GM18505 (cell line): Measurements from ENCODE around the gene UVRAG.
"Not testable (repeated sequence)": the region's sequence is repeated elsewhere in the genome, so short reads cannot be mapped to it uniquely, and the experiment has no call there.

Source experiments
- ATAC-seq: cut with Tn5 transposase; IDR thresholded peaks from one replicate; pipeline ENCODE4 v1.9.1; 2021; ENCODE audit not compliant: unreplicated experiment
- POLR2A ChIP-seq: IDR thresholded peaks from 4 replicates; pipeline ENCODE4 v1.6.1; 2011; ENCODE audit warnings: borderline replicate concordance; ENCODE audit not compliant: insufficient read depth, insufficient read length; ENCODE audit errors: extremely low read depth

The UVRAG gene

DNA sequence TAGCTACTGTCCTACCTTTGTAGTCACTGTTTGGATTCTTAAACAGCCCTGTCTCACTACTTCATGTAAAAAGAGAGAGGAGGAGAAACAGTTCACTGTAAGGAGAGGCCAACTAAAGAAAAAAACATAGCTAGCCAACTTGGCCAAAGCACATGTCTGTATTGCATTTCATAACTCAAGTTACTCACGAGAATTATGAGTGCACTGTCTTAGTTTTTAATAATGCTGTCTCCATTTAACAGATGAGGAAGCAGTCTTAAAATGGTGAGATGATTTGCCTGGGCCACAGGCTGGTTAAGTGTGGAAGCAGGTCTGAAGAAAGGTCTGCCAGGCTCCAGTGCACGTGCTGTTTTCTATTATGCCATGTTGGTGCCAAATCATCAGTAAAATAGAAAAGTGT, 104.5 kb downstream of the UVRAG start:
- no peak for TF ChIP-seq POLR2A
- ATAC-seq, result no peak

DNA sequence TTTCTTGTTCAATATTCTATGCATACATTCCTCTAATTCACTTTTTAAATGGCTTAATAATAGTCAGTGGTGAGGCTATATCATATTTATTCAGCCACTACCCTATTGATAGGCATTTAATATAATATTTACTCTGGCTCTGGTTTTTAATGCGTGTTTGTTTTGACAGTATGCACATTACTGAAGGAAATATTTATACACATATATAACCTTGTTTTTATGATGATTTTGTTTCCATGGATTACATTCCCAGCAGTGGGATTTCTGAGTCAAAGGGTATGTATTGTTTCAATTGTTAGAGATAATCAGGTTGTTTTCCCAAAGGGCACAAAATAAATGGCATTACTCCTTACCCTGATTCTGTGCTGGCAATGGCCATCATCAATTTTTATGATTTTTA, 105.8 kb downstream of the UVRAG start:
- TF ChIP-seq POLR2A, result no peak

DNA sequence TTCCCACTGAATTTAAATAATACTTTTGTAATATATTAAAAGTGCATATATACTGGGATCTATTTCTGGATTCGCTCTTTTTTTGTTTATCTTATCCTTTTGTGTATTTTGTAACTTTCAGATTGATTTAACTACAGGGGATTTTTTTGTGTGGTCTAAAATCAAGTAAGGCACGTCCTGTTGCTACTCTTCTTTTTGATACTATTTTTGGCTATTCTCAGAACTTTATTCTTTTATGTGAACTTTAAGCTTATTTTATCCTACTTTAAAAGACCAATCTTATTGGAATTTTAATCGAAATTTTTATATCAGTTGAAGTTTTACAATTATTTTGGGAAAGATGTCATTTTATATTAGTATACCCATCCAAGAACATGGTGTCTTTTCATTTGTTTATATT, 106.8 kb downstream of the UVRAG start:
- ATAC-seq, result no peak
- no peak for TF ChIP-seq POLR2A

More for the DNA sequence above, 105.8 kb downstream of the UVRAG start:
- ATAC-seq, result no peak

DNA sequence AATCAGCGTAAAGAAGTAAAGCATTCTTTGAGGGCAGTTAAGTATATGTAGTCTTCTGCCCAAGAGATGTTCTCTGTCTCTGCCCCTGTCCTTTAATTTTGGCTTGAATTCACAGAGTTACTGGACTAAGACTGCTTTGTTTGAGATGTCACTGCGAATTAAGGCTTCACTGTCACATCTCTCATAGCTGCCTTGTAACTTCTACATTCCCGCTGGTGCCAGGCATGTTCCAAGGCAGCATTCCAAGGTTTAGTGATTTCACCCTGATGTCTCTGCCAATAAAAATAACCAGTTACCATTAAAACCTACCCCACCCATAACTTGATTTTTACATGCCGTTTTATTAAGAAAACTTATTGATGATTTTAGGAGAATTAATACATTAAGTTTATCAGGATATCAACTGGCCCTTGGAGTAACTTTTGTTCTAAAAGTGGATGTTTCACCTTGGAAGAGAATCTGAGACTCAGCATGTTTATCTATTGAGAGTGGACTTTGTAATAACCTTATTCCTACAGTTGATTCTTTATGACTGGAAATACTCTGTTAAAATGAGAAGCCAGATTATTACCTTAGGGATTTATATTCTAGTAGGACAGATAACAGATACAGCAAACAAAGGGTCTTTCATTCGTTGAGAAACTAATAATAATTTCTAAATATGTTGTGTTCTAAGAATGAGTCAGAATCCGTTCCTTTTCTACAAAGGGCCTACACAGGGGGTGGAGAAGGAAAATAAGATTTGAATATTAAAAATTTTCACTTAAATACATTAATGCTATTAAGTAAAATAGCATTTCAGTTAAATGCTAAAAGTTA, 110.2 kb downstream of the UVRAG start:
- no peak for ATAC-seq
- TF ChIP-seq POLR2A, result no peak

DNA sequence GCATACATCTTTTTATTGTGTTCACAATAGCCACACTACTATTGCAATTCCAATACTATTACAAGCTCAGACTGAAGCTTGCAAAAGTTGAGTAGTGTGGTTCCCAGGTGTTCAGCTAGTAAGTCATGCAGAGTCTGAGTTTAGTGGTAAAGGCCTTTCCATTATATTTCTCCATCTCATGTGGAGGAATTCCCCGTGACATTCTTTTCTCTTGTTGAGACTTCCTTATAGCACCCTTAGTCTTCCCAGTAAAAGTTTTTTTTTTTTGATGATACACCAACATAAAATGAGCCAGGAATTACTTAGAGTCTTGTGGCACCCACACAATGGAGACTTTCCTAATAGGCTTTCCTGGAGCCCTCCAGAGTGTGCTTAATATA, 110.8 kb downstream of the UVRAG start:
- TF ChIP-seq POLR2A, result no peak
- ATAC-seq, result no peak

DNA sequence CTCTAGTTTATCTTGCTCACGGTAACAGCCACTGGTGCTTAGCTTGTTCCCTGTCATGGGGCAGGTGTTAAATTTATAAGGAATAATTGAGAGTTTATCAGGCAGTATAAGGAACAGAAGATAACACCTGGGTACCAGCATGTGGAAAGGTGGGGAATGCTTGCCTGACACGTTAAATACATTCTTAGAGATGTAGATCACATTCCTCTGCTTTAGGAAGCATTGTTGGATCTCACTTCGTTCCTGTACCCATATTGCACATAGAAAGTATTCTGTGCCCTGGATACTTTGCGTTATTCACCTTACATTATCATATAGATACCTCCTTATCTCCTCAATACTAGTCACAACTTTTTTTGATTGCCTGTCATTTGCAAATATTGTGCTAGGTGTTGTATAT, 114.7 kb downstream of the UVRAG start:
- TF ChIP-seq POLR2A, result no peak
- no peak for ATAC-seq

DNA sequence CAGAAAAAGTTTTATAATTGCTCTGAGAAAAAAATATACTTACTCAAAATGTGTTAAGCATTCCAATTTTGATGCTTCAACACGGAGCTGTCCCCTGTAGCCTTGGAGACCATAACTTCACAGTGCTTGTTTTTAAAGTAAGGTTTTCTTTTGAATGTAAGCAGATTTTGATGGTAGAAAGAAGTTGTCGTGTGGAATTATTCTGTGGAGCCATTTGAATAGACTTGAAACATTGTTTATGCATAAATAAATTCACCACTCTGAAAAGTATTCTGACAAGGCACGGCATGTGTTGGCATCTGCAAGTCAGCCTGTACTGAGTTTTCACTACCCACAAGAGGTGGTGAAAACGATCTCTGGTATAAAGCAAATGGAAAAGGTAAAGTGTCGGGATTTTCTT, 115.5 kb downstream of the UVRAG start:
- no peak for ATAC-seq
- TF ChIP-seq POLR2A, result no peak

DNA sequence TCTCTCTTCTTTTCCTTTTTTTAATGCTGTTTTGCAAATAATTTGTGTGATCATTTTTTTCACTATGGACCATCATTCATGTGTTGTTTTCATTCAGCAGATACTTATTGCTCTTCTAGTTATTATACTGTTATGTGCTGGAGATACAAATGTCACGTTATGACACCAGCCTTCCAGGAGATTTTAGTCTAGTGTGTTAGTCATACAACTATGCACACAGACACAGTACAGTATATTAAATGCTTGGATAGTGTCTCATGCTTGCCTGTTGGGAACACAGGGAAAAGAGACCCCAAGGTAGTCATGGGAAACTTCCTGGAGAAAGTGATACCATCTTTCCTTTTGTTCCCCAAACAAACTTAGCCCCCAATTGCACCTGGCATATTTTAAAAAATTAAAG, 116.1 kb downstream of the UVRAG start:
- ATAC-seq, result no peak
- TF ChIP-seq POLR2A, result no peak

DNA sequence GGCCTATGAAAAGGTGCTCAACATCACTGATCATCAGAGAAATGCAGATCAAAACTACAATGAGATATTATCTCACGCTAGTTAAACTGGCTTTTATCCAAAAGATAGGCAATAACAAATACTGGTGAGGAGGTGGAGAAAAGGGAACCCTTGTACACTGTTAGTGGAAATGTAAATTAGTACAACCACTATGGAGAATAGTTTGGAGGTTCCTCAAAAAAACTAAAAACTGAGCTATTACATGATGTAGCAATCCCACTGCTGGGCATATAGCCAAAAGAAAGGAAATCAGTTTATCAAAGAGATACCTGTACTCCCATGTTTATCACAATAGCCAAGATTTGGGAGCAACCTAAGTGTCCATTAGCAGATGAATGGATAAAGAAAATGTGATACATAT, 118.7 kb downstream of the UVRAG start:
- ATAC-seq, result not testable (repeated sequence)

DNA sequence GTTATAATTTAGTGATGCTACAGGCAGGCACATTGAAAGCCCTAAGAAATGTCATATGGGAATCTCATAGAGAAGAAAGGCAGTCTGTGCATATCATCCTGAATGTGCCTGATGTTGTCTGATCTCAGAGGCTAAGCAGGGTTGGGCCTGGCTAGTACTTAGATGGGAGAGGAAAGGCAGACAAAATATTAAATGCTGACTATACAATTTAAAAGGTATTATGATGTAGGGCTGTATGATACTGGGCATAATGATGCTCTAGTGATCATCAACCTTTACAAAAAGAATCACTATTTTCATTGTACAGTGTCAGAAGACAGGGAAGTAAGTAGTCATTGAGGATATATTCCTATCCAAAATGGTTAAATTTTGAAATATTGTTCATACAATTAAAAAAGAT, 119.8 kb downstream of the UVRAG start:
- ATAC-seq, result no peak
- no peak for TF ChIP-seq POLR2A

DNA sequence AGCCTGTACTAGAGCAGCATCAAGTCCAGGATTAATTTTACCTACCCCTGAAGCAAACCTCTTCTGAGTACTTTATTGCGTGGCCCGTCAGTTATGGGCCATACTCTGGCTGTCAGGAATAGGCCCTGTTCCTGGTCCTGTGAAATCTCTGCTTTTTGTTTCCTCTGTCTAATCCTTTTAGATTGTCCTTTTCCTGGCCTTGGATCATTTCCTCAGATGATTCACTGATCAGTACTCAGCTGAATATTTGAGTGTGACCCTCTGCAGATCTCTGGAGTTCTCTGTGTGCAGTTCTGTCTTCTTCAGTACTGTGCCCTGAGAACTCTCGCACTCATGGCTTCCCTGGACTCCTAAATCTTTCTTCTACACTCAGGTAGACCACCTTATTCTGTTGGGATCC, 123.5 kb downstream of the UVRAG start:
- no peak for ATAC-seq
- no peak for TF ChIP-seq POLR2A

DNA sequence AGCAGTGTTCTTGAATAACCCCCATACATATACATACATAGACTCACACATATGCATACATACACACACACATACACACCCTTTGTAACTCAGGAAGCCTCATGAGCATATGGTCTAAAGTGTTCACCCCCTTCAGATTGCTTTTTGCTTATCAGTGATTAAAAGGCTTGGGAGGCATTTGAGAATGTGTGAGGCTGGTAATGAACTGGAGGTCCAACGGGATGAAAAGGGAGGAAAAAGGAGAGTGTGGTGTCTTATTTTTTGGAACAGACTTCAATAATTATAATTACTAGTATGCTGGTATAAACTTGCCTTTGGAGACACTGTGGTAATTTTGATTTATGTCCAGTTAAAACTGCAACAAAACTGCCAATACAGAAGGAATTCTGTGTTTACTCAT, 124.5 kb downstream of the UVRAG start:
- no peak for ATAC-seq
- no peak for TF ChIP-seq POLR2A

DNA sequence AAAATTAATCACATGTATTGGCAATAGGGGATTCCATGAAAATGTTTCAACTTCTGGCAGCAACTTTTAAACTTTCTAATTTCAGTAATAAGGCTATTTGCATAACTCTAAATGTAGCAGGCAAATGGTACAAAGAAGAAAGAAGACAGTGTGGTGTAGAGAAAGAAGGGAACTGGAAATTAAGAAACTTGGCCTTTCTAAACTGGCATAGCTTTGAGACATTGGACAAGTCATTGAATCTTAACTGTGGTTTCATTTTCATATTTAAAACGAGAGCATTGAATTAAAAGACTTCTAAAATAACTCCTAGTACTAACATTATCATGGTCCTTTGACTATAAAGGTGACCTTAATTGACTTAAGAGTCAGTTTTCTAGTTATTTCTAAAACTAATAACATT, 125.0 kb downstream of the UVRAG start:
- no peak for ATAC-seq
- no peak for TF ChIP-seq POLR2A

DNA sequence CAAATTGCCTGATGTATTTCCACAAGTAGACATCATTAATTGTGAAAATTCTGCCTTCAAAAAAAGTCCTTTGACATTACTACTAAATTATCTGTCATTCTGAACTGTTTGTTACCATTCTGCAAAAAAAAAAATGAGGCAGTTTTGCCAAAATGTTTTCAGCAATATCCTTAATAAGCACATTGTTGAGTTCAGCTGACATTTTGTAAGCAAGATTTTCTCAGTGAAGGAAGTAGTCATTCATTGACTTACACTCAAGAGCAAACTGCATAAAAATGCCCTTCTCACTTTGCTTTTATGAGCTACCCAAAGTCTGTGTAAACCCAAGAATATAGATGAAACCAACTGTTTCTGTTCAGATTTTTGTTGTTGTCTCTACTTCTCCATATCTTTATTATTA, 125.9 kb downstream of the UVRAG start:
- ATAC-seq, result no peak
- no peak for TF ChIP-seq POLR2A

DNA sequence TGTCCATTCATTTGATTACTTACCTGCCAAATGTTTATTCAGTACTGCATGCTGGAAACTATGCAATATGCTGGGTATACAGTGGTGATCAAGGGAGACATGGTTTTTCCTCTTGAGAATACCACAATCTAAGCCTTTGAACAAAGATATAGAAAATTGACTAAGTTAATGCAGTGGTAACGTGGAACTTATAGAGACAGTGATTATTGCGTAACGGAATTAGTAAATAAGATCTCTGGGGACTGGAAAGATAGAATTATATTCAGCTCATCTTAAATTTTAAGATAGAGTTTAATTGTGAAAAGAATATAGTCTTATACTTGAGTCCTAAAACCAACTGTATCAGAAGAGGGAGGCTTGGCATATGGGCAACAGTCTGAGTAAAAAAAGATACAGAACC, 129.5 kb downstream of the UVRAG start:
- no peak for TF ChIP-seq POLR2A
- no peak for ATAC-seq
